GM12874 (cell line): ENCODE measurements around the gene GRIK4.

ENCODE experiments used
- CTCF ChIP-seq: IDR thresholded peaks from 2 replicates; pipeline ENCODE4 v1.5.1; 2011; ENCODE audit warnings: low read depth, mild to moderate bottlenecking, control low read depth, low read length, moderate library complexity; ENCODE audit not compliant: insufficient read depth

Gene GRIK4

GRCh38 chr11:120635136-120635810 is 123.7 kb downstream of the GRIK4 start:
- no peak for TF ChIP-seq CTCF

DNA sequence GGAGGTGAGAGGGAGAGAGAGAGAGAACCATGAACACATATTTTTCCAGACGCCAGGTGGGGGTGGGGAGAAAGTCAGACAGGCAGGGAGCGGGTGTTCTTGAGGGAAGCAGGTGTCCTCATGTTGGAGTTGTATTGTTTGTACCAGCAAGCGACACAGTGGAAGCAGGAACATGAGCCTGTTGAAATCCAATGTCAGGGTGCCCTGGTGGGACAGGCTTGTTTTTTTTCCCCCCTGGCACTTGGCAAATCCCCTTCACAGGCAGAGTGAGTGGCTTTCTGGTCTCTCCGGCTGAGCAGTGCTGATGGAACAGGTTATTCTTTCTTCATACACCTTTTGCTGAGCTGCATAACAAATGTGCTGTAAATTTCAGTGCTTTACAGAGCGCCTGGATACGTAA is 125.6 kb downstream of the GRIK4 start:
- TF ChIP-seq CTCF: no peak

DNA sequence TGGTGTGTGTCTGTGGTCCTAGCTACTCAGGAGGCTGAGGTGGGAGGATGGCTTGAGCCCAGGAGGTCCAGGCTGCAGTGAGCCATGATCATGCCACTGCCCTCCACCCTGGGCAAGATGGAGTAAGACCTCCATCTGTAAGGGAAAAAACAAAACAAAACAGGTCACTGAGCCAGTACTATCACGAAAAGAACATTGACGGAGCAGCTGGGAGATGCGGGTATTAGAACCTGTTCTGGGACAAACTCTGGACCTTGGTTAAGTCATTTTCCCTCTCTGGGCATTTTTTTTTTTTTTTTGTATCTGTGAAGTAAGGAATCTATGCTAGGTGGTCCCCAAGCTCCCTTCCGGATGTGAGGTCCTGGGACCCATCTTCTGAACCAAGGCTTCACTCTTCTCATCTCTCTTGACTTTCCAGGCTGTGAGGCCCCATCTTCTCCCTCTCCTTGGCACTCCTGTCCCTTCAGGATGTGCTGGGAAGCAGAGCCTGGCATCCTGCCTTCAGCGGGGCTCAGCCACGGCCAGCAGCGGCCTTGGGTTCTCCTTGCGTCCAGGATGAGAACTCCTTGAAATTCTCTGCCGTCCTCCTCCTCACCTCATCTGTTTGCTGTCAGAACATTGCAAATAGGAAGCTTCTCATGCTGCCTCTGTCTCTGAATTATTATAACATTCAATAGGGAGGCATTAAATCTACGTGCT is 130.8 kb downstream of the GRIK4 start:
- no peak for TF ChIP-seq CTCF

DNA sequence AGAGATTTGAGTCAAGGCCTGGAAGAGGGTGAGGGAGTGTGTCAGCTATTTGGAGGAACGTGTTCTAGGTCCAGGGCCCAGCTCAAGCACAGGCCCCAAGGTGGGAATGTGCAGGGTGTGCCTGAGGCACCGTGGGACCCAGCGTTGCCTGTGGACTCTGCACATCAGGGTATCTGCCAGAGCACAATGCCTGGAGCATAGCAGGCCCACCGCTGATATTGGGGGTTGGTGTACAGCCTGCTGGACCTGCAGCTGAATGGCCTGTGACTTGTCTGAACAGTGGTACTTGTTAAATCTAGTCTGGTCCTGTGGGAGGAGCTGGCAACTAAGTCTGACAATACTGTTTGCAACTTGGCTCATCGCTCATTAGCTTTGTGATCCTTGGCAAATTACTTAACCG is 131.7 kb downstream of the GRIK4 start:
- no peak for TF ChIP-seq CTCF

- no peak for TF ChIP-seq CTCF
These were observed 134.1 kb downstream of the GRIK4 start for GRCh38 chr11:120645639-120646038.

GRCh38 chr11:120646206-120646605 is 134.7 kb downstream of the GRIK4 start:
- no peak for TF ChIP-seq CTCF

DNA sequence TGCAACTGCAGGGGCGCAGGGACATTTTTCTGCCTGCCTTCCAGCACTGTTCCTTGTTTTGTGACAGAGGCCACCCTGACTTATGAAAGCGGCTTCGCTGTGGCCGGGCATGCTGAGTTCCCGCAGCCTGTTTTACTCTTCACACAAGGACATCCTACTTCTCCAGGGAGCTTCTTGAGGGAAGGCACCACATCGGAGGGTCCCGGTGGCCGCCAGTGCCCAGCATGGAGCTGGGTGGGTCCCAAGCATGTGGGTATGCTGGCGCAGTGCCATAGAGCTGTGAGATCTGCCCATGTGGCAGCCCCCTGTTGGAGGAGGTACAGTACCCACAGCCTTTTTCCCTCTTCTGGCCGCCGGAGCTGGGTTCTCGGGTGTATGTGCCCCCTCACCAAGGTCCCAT is 136.1 kb downstream of the GRIK4 start:
- no peak for TF ChIP-seq CTCF
